ENCODE results near the gene SAMD14. TPM values are rescaled to one million over a fixed set of nuclear protein-coding genes. Genes with fewer than 3 reads are reported as not detected.

The SAMD14 gene
- total and polyA plus RNA-seq, 2 donors (not counting 1 experiment from before 2014, with no cell fraction given) = 0.13 to 0.89 TPM

DNA sequence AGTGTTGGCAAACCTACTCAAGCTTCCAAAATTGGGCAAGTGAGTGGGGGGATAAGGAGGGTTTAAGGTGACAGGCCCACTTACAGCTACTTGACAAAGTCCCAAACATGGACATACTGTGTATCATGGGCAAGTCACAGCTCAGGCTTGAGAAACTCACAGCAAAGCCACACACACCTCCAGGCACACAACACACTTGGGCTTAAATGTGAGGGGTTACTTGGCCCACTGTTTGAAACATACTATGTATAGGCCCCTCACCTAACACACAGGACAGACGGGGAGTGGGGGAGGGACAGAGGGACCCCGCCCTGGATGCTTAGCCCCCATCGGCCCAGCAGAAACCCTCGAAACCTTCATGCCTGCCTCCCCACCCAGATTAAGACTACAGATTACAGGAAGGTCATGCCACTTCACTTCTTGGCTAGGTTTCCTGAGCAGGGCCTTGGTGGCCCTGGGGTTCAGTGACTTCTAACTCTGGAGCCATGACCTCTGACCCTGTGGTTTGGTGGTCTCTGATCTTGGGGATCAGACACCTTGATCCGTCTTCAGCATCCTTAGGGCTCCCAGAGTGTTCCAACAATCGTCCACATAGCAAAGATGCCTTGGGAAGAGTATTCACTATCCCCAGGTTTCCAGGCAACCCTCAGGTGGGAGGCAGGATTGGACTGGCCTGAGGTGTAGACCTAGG, 2.3 kb upstream of the SAMD14 start:
- DNase-seq (no peak), ATAC-seq (ENCODE audit: low read depth) (no peak)
- Mint-ChIP-seq H3K4me1 (peaks cover 37% of the 10 kb centered on the region), H3K9me3 (ENCODE audit: insufficient read depth) (no peaks in the 10 kb centered on the region), H3K27me3 (peaks cover 10% of the 10 kb centered on the region), H3K4me3 (no peak overlapping the region), H3K27ac (peak overlapping the region; percentile 42)
- POLR2A ChIA-PET = interaction anchor here (1.1 to 1.5 kb wide), 2 partner anchors 12 to 14 kb away, joined by 3 to 4 read pairs; no protein-coding TSS in a partner anchor
- no peak overlapping the region for H3K4me2 ChIP-seq (replicated peaks; ENCODE audit: low read depth, low read length, poor library complexity, severe bottlenecking)
- peaks cover 49% of the 10 kb centered on the region for H4K20me1 ChIP-seq (ENCODE audit: control insufficient read depth, insufficient read depth, low read length, poor library complexity, severe bottlenecking)
- peak overlapping the region in 1 of 2 donors; percentile 50 for H3K27ac ChIP-seq (ENCODE audit: low read length in 2 of 2)
- H3K9me3 ChIP-seq (ENCODE audit: control extremely low read depth in 1 of 3, control insufficient read depth in 2 of 3, insufficient read depth in 1 of 3, low read length in 2 of 3) = peaks cover 0 to 8% (median 0%) of the 10 kb centered on the region in 3 donors
- intact Hi-C loops (cut with micrococcal nuclease) = no loop called here
- H3K4me1 ChIP-seq (ENCODE audit: control insufficient read depth in 2 of 2, insufficient read depth in 2 of 2, low read length in 2 of 2) = peaks cover 27 to 35% of the 10 kb centered on the region in 2 donors
- WGBS (ENCODE audit: insufficient coverage) = 94% methylated on average over 2 of the region's 6 CpGs
- H3K9ac ChIP-seq (ENCODE audit: low read length) = no peak overlapping the region
- H3K27me3 ChIP-seq (replicated peaks in 1 of 4; ENCODE audit: control extremely low read depth in 1 of 4, control insufficient read depth in 3 of 4, insufficient read depth in 4 of 4, low read length in 3 of 4) = peaks cover 0 to 28% (median 9%) of the 10 kb centered on the region in 4 experiments
- peaks cover 8 to 40% of the 10 kb centered on the region in 2 experiments for H3K36me3 ChIP-seq (replicated peaks in 1 of 2; ENCODE audit: control extremely low read depth in 1 of 2, control insufficient read depth in 1 of 2, extremely low read depth in 1 of 2, insufficient read depth in 2 of 2, low read length in 1 of 2)
- CTCF ChIA-PET = interaction anchor here (1.0 to 3.4 kb wide), 7 partner anchors 13 to 38 kb away, joined by 3 to 16 read pairs (median 4); partner anchors contain the start of genes PDK2 and PPP1R9B
- H3K4me3 ChIP-seq (ENCODE audit: control extremely low read depth in 1 of 5, extremely low read depth in 1 of 5, insufficient read depth in 1 of 5, low read depth in 2 of 5, low read length in 4 of 5) = no peak overlapping the region
- no peak overlapping the region for H2AFZ ChIP-seq (ENCODE audit: insufficient read depth, low read depth, low read length, poor library complexity, severe bottlenecking)
- H3K79me2 ChIP-seq (ENCODE audit: control insufficient read depth, insufficient read depth, low read length) = peaks cover under 1% of the 10 kb centered on the region
- TF ChIP-seq, protein P1, sequence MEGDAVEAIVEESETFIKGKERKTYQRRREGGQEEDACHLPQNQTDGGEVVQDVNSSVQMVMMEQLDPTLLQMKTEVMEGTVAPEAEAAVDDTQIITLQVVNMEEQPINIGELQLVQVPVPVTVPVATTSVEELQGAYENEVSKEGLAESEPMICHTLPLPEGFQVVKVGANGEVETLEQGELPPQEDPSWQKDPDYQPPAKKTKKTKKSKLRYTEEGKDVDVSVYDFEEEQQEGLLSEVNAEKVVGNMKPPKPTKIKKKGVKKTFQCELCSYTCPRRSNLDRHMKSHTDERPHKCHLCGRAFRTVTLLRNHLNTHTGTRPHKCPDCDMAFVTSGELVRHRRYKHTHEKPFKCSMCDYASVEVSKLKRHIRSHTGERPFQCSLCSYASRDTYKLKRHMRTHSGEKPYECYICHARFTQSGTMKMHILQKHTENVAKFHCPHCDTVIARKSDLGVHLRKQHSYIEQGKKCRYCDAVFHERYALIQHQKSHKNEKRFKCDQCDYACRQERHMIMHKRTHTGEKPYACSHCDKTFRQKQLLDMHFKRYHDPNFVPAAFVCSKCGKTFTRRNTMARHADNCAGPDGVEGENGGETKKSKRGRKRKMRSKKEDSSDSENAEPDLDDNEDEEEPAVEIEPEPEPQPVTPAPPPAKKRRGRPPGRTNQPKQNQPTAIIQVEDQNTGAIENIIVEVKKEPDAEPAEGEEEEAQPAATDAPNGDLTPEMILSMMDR (IDR thresholded peaks at IDR 0.05) = no peak
- no peak for TF ChIP-seq EZH2 (IDR thresholded peaks at IDR 0.05; ENCODE audit: borderline replicate concordance, insufficient read depth, low read depth, low read length, poor library complexity, severe bottlenecking)
